ENCODE results near the gene IFITM1. TPM values are rescaled to one million over a fixed set of nuclear protein-coding genes. Genes with fewer than 3 reads are reported as not detected.
A peak's percentile ranks its signal among the peaks of the same experiment; 100 is the strongest.

IFITM1 gene
- total RNA-seq, 1 experiment from 2014 or later = 0.37 TPM

GRCh38 chr11:279040-279965 is 34.5 kb upstream of the IFITM1 start:
- H3K4me3 ChIP-seq = no peak overlapping the region
- H3K9me3 ChIP-seq (replicated peaks) = 0 out of 2 replicates have a peak, but pooled peaks cover 2% of the 10 kb centered on the region
- no peaks in the 10 kb centered on the region for H3K36me3 ChIP-seq
- no peak for DNase-seq (ENCODE audit: low read depth in 1 of 2, low spot score in 2 of 2)
- H3K27me3 ChIP-seq (replicated peaks) = peaks cover 59% of the 10 kb centered on the region
- H3K27ac ChIP-seq = no peak overlapping the region
- peaks cover 9% of the 10 kb centered on the region for H3K4me1 ChIP-seq (replicated peaks)

DNA sequence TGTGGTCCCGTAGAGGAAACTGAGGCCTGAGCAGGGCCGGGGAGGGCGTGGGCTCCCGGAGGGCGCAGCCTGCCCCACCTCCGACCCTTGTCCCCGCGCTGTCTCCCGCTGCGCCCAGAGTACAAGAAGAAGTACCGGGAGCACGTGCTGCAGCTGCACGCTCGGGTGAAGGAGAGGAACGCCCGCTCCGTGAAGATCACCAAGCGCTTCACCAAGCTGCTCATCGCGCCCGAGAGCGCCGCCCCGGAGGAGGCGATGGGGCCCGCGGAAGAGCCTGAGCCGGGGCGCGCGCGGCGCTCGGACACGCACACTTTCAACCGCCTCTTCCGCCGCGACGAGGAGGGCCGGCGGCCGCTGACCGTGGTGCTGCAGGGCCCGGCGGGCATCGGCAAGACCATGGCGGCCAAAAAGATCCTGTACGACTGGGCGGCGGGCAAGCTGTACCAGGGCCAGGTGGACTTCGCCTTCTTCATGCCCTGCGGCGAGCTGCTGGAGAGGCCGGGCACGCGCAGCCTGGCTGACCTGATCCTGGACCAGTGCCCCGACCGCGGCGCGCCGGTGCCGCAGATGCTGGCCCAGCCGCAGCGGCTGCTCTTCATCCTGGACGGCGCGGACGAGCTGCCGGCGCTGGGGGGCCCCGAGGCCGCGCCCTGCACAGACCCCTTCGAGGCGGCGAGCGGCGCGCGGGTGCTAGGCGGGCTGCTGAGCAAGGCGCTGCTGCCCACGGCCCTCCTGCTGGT is 33.7 kb upstream of the IFITM1 start:
- DNase-seq (ENCODE audit: low read depth in 1 of 2, low spot score in 2 of 2) = peak in 1 of 2 experiments; percentile 14
- H3K4me3 ChIP-seq = no peak overlapping the region
- H3K27me3 ChIP-seq (replicated peaks) = peaks cover 59% of the 10 kb centered on the region
- H3K9me3 ChIP-seq (replicated peaks) = 0 out of 2 replicates have a peak, but pooled peaks cover 2% of the 10 kb centered on the region
- H3K27ac ChIP-seq = no peak overlapping the region
- no peaks in the 10 kb centered on the region for H3K36me3 ChIP-seq
- peaks cover 9% of the 10 kb centered on the region for H3K4me1 ChIP-seq (replicated peaks)

DNA sequence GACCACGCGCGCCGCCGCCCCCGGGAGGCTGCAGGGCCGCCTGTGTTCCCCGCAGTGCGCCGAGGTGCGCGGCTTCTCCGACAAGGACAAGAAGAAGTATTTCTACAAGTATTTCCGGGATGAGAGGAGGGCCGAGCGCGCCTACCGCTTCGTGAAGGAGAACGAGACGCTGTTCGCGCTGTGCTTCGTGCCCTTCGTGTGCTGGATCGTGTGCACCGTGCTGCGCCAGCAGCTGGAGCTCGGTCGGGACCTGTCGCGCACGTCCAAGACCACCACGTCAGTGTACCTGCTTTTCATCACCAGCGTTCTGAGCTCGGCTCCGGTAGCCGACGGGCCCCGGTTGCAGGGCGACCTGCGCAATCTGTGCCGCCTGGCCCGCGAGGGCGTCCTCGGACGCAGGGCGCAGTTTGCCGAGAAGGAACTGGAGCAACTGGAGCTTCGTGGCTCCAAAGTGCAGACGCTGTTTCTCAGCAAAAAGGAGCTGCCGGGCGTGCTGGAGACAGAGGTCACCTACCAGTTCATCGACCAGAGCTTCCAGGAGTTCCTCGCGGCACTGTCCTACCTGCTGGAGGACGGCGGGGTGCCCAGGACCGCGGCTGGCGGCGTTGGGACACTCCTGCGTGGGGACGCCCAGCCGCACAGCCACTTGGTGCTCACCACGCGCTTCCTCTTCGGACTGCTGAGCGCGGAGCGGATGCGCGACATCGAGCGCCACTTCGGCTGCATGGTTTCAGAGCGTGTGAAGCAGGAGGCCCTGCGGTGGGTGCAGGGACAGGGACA is 32.9 kb upstream of the IFITM1 start:
- DNase-seq (ENCODE audit: low read depth in 1 of 2, low spot score in 2 of 2) = no peak
- H3K27ac ChIP-seq = no peak overlapping the region
- peaks cover 61% of the 10 kb centered on the region for H3K27me3 ChIP-seq (replicated peaks)

DNA sequence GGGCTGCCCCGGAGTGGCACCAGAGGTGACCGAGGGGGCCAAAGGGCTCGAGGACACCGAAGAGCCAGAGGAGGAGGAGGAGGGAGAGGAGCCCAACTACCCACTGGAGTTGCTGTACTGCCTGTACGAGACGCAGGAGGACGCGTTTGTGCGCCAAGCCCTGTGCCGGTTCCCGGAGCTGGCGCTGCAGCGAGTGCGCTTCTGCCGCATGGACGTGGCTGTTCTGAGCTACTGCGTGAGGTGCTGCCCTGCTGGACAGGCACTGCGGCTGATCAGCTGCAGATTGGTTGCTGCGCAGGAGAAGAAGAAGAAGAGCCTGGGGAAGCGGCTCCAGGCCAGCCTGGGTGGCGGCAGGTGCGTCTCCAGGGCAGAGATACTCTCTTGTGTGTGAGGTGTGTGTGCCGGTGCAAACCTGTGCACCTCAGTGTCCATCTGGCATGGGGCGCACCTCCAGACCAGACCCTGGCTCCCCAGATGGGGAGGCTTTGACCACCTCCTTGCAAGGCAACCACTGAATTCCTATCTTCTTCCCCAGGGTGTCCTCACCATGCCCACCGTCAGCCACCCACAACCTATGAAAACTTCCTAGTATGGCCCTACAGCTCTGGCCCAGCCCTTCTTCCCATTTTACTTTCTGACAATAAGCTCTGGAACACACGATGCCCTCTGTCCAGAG is 32.2 kb upstream of the IFITM1 start:
- H3K27ac ChIP-seq = no peak overlapping the region
- 0 out of 2 replicates have a peak, but pooled peaks cover 2% of the 10 kb centered on the region for H3K9me3 ChIP-seq (replicated peaks)
- H3K4me1 ChIP-seq (replicated peaks) = peaks cover 9% of the 10 kb centered on the region
- no peak overlapping the region for H3K4me3 ChIP-seq
- DNase-seq (ENCODE audit: low read depth in 1 of 2, low spot score in 2 of 2) = no peak
- H3K36me3 ChIP-seq = no peaks in the 10 kb centered on the region
- H3K27me3 ChIP-seq (replicated peaks) = peaks cover 61% of the 10 kb centered on the region

More for the DNA sequence above, 32.9 kb upstream of the IFITM1 start:
- H3K4me1 ChIP-seq (replicated peaks) = peaks cover 9% of the 10 kb centered on the region
- no peaks in the 10 kb centered on the region for H3K36me3 ChIP-seq
- H3K9me3 ChIP-seq (replicated peaks) = 0 out of 2 replicates have a peak, but pooled peaks cover 2% of the 10 kb centered on the region
- no peak overlapping the region for H3K4me3 ChIP-seq

GRCh38 chr11:282171-282570 is 31.7 kb upstream of the IFITM1 start:
- Histone ChIP-seq H3K4me3 (no peak overlapping the region), H3K36me3 (no peaks in the 10 kb centered on the region), H3K9me3 (replicated peaks) (0 out of 2 replicates have a peak, but pooled peaks cover 2% of the 10 kb centered on the region), H3K4me1 (replicated peaks) (peaks cover 9% of the 10 kb centered on the region), H3K27me3 (replicated peaks) (peaks cover 61% of the 10 kb centered on the region), H3K27ac (no peak overlapping the region)
- no peak for DNase-seq (ENCODE audit: low read depth in 1 of 2, low spot score in 2 of 2)

- Histone ChIP-seq H3K27me3 (replicated peaks) (peaks cover 57% of the 10 kb centered on the region), H3K4me1 (replicated peaks) (peaks cover 9% of the 10 kb centered on the region)
Measured at GRCh38 chr11:282630-283360, 31.0 kb upstream of the IFITM1 start.

GRCh38 chr11:283405-284104 is 30.3 kb upstream of the IFITM1 start:
- Histone ChIP-seq H3K27me3 (replicated peaks) (peaks cover 57% of the 10 kb centered on the region), H3K27ac (no peak overlapping the region)

More at GRCh38 chr11:282630-283360, 31.0 kb upstream of the IFITM1 start:
- Histone ChIP-seq H3K36me3 (no peaks in the 10 kb centered on the region), H3K4me3 (no peak overlapping the region), H3K27ac (no peak overlapping the region), H3K9me3 (replicated peaks) (0 out of 2 replicates have a peak, but pooled peaks cover 2% of the 10 kb centered on the region)
- DNase-seq (ENCODE audit: low read depth in 1 of 2, low spot score in 2 of 2) = no peak

GRCh38 chr11:284105-285020 is 29.5 kb upstream of the IFITM1 start:
- H3K27me3 ChIP-seq (replicated peaks) = peaks cover 51% of the 10 kb centered on the region

More at GRCh38 chr11:283405-284104, 30.3 kb upstream of the IFITM1 start:
- H3K4me3 ChIP-seq = no peak overlapping the region
- no peaks in the 10 kb centered on the region for H3K36me3 ChIP-seq
- DNase-seq (ENCODE audit: low read depth in 1 of 2, low spot score in 2 of 2) = no peak
- peaks cover 16% of the 10 kb centered on the region for H3K4me1 ChIP-seq (replicated peaks)
- 0 out of 2 replicates have a peak, but pooled peaks cover 2% of the 10 kb centered on the region for H3K9me3 ChIP-seq (replicated peaks)

DNA sequence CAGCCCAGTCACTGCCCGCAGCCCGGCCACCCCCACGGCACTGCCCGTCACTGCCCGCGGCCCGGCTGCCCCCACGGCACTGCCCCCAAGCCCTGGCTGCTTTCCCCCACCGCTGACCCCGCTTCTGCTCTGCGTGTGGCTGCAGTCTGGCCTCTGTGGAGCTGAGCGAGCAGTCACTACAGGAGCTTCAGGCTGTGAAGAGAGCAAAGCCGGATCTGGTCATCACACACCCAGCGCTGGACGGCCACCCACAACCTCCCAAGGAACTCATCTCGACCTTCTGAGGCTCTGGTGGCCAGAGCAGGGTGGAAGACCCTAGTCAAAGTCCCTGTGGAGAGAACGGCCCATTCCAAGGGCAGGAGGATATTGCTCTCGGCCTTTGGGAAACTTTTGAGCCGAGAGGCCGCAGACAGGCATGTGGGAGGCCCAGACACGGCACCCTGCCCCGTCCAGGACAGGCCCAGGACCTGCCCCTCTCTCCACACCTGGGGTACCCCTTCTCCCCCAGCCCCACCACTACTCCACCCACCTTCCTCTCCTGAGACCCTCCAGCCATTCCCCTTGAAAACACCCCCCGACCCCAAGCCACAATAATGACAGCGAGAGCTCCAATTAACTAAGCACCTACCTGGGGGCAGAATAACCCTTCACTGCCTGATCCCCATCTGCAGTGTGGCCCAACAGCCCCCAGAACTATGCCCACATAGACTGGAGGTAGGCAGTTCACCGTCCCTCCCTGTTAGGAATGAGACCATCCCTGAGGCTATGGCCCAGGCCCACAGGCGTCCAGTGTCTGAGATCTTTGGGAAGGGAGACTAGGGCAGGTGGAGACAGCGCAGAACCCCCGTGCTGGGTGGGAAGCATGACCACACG is 28.6 kb upstream of the IFITM1 start:
- H3K27me3 ChIP-seq (replicated peaks) = peaks cover 42% of the 10 kb centered on the region
- H3K4me3 ChIP-seq = no peak overlapping the region
- H3K36me3 ChIP-seq = no peaks in the 10 kb centered on the region
- H3K4me1 ChIP-seq (replicated peaks) = peaks cover 18% of the 10 kb centered on the region
- DNase-seq (ENCODE audit: low read depth in 1 of 2, low spot score in 2 of 2) = no peak
- 0 out of 2 replicates have a peak, but pooled peaks cover under 1% of the 10 kb centered on the region for H3K9me3 ChIP-seq (replicated peaks)
- no peak overlapping the region for H3K27ac ChIP-seq

More at GRCh38 chr11:284105-285020, 29.5 kb upstream of the IFITM1 start:
- H3K4me3 ChIP-seq = no peak overlapping the region
- peaks cover 19% of the 10 kb centered on the region for H3K4me1 ChIP-seq (replicated peaks)
- 0 out of 2 replicates have a peak, but pooled peaks cover 2% of the 10 kb centered on the region for H3K9me3 ChIP-seq (replicated peaks)
- DNase-seq (ENCODE audit: low read depth in 1 of 2, low spot score in 2 of 2) = no peak
- H3K27ac ChIP-seq = no peak overlapping the region
- H3K36me3 ChIP-seq = no peaks in the 10 kb centered on the region

DNA sequence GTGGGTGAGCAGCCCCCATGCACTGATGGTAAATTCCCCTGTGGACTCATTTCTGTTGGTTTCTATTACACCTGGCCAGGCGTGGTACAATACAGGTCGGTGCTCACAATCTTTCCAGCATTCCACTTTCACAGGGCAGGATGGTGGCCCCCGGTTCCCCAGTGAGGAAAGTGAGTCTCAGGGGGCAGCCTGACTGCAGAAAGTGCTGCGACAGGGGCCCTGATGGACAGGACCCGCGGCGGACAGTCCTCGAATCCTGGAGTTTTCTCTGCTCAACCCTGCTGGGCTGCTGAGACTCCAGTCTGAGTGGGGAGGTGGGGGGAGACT is 28.0 kb upstream of the IFITM1 start:
- Histone ChIP-seq H3K36me3 (no peaks in the 10 kb centered on the region), H3K27me3 (replicated peaks) (peaks cover 36% of the 10 kb centered on the region), H3K4me3 (no peak overlapping the region), H3K27ac (no peak overlapping the region), H3K4me1 (replicated peaks) (peaks cover 15% of the 10 kb centered on the region), H3K9me3 (replicated peaks) (no peaks in the 10 kb centered on the region)
- no peak for DNase-seq (ENCODE audit: low read depth in 1 of 2, low spot score in 2 of 2)

All from SJSA1 (cell line).